GM12874 (cell line): ENCODE data around the gene CEACAM7.

Source experiments
- TF ChIP-seq, protein P1 (sequence below): IDR thresholded peaks from 2 replicates; pipeline ENCODE4 v1.5.1; 2011; ENCODE audit warnings: low read depth, mild to moderate bottlenecking, control low read depth, low read length, moderate library complexity; ENCODE audit not compliant: insufficient read depth

The CEACAM7 gene

GRCh38 chr19:41699231-41699967 lies 11.3 kb upstream of the CEACAM7 start:
- TF ChIP-seq, protein P1, sequence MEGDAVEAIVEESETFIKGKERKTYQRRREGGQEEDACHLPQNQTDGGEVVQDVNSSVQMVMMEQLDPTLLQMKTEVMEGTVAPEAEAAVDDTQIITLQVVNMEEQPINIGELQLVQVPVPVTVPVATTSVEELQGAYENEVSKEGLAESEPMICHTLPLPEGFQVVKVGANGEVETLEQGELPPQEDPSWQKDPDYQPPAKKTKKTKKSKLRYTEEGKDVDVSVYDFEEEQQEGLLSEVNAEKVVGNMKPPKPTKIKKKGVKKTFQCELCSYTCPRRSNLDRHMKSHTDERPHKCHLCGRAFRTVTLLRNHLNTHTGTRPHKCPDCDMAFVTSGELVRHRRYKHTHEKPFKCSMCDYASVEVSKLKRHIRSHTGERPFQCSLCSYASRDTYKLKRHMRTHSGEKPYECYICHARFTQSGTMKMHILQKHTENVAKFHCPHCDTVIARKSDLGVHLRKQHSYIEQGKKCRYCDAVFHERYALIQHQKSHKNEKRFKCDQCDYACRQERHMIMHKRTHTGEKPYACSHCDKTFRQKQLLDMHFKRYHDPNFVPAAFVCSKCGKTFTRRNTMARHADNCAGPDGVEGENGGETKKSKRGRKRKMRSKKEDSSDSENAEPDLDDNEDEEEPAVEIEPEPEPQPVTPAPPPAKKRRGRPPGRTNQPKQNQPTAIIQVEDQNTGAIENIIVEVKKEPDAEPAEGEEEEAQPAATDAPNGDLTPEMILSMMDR = no peak

GRCh38 chr19:41698746-41699230 lies 10.7 kb upstream of the CEACAM7 start:
- TF ChIP-seq, protein P1 = no peak

- TF ChIP-seq, protein P1 = no peak
Observed at GRCh38 chr19:41697198-41697855, 9.3 kb upstream of the CEACAM7 start.

- TF ChIP-seq, protein P1 = no peak
Observed at GRCh38 chr19:41696402-41697197, 8.5 kb upstream of the CEACAM7 start.

- TF ChIP-seq, protein P1 = no peak
Observed at GRCh38 chr19:41695745-41696144, 7.7 kb upstream of the CEACAM7 start.

GRCh38 chr19:41694831-41695635 lies 7.0 kb upstream of the CEACAM7 start:
- TF ChIP-seq, protein P1 = no peak

- TF ChIP-seq, protein P1 = no peak
Observed at GRCh38 chr19:41694196-41694595, 6.1 kb upstream of the CEACAM7 start.
